K562 (cell line): Measurements from ENCODE around the gene ITGB5. TPM values are rescaled to one million over a fixed set of nuclear protein-coding genes. Genes with fewer than 3 reads are reported as not detected.

Experiments used
- CCNT2 ChIP-seq: IDR thresholded peaks from 2 replicates; pipeline ENCODE4 v1.6.1; 2011; ENCODE audit warnings: borderline replicate concordance, low read depth, mild to moderate bottlenecking, moderate library complexity, mixed read lengths, low read length; ENCODE audit not compliant: insufficient read length; ENCODE audit errors: extremely low read depth
- CTBP1 ChIP-seq: fragments of 450-650 bp; IDR thresholded peaks from 2 replicates; pipeline ENCODE4 v1.6.1; 2016; ENCODE audit warnings: borderline replicate concordance
- FOXK2 ChIP-seq, 2 experiments: fragments of 450-650 bp; IDR thresholded peaks in 1 of 2; conservative IDR thresholded peaks in 1 of 2; 2 replicates each; pipeline ENCODE4 v1.6.1; 2016; ENCODE audit warnings: low read depth in 2 of 2, mild to moderate bottlenecking in 1 of 2
- HMBOX1 ChIP-seq: sonication (generic); IDR thresholded peaks from 2 replicates; pipeline ENCODE4 v1.6.1; 2016
- HNRNPLL ChIP-seq: fragments of 200-400 bp; formaldehyde crosslinking; IDR thresholded peaks from 2 replicates; pipeline ENCODE4 v1.6.1; 2017; ENCODE audit warnings: low read length, low read depth, mild to moderate bottlenecking; ENCODE audit not compliant: poor library complexity, severe bottlenecking
- KLF16 ChIP-seq: IDR thresholded peaks from 2 replicates; pipeline ENCODE4 v1.6.1; 2016; ENCODE audit warnings: antibody characterized with exemption
- MAZ ChIP-seq, 2 experiments: fragments of 450-650 bp in 1 of 2; sonication (generic) in 1 of 2; formaldehyde crosslinking; IDR thresholded peaks in 1 of 2; conservative IDR thresholded peaks in 1 of 2; 2 replicates each; pipeline versions ENCODE4 v1.4.0 to v1.5.0; 2020; ENCODE audit warnings: mild to moderate bottlenecking in 1 of 2, missing genetic modification reagents in 1 of 2
- MTA1 ChIP-seq: fragments of 450-650 bp; IDR thresholded peaks from 2 replicates; pipeline ENCODE4 v1.6.1; 2017; ENCODE audit warnings: borderline replicate concordance
- MTA3 ChIP-seq: fragments of 450-650 bp; formaldehyde crosslinking; IDR thresholded peaks from 2 replicates; pipeline ENCODE4 v1.6.1; 2017; ENCODE audit warnings: mild to moderate bottlenecking, borderline replicate concordance
- NEUROD1 ChIP-seq: fragments of 150-350 bp; IDR thresholded peaks from 2 replicates; pipeline ENCODE4 v1.6.1; 2014; ENCODE audit warnings: borderline replicate concordance, low read length, low read depth; ENCODE audit not compliant: partially characterized antibody
- NR2C1 ChIP-seq, 2 experiments: fragments of 450-650 bp; IDR thresholded peaks; 2 replicates each; pipeline ENCODE4 v1.6.1; 2017; ENCODE audit warnings: mild to moderate bottlenecking in 2 of 2, antibody characterized with exemption in 1 of 2, inconsistent platforms in 1 of 2, missing compliant biosample characterization in 1 of 2, missing genetic modification characterization in 1 of 2
- PHF21A ChIP-seq: fragments of 450-650 bp; IDR thresholded peaks from 2 replicates; pipeline ENCODE4 v1.6.1; 2017; ENCODE audit warnings: low read depth, borderline replicate concordance
- PKNOX1 ChIP-seq: fragments of 450-650 bp; IDR thresholded peaks from 2 replicates; pipeline ENCODE4 v1.6.1; 2016
- PURB ChIP-seq: sonication (generic); formaldehyde crosslinking; IDR thresholded peaks from 2 replicates; pipeline ENCODE4 v1.9.0; 2021; ENCODE audit warnings: low read depth, mild to moderate bottlenecking, missing genetic modification reagents
- SIRT6 ChIP-seq: IDR thresholded peaks from one replicate; pipeline ENCODE4 v1.6.1; 2012; ENCODE audit warnings: low read depth, mild to moderate bottlenecking, control low read depth, inconsistent platforms, low read length, moderate library complexity
- SMAD4 ChIP-seq: fragments of 250-450 bp; sonication (Bioruptor Pico); conservative IDR thresholded peaks from 2 replicates; pipeline ENCODE4 v1.8.0; 2021; ENCODE audit warnings: inconsistent platforms, mild to moderate bottlenecking, moderate library complexity
- STAT5A ChIP-seq: IDR thresholded peaks from 2 replicates; pipeline ENCODE4 v1.6.1; 2012; ENCODE audit warnings: low read length, inconsistent platforms, borderline replicate concordance
- TARDBP ChIP-seq: fragments of 450-650 bp; IDR thresholded peaks from 2 replicates; pipeline ENCODE4 v1.6.1; 2016
- TCF3 ChIP-seq: sonication (generic); formaldehyde crosslinking; IDR thresholded peaks from 2 replicates; pipeline ENCODE4 v1.4.0; 2020; ENCODE audit warnings: mild to moderate bottlenecking, missing genetic modification reagents
- VEZF1 ChIP-seq: fragments of 200-800 bp; sonication (Bioruptor generic); IDR thresholded peaks from 2 replicates; pipeline ENCODE4 v1.6.1; 2017; ENCODE audit warnings: missing genetic modification characterization, missing compliant biosample characterization
- ZKSCAN8 ChIP-seq: fragments of 200-800 bp; sonication (Bioruptor generic); IDR thresholded peaks from 2 replicates; pipeline ENCODE4 v1.6.1; 2016; ENCODE audit warnings: missing genetic modification characterization, missing compliant biosample characterization
- ZNF124 ChIP-seq: sonication (generic); formaldehyde crosslinking; IDR thresholded peaks from 2 replicates; pipeline ENCODE4 v1.8.1; 2022; ENCODE audit warnings: missing genetic modification reagents
- ZNF584 ChIP-seq: fragments of 200-800 bp; sonication (Bioruptor generic); IDR thresholded peaks from 2 replicates; pipeline ENCODE4 v1.6.1; 2016; ENCODE audit warnings: low read depth, mild to moderate bottlenecking, missing genetic modification characterization, missing compliant biosample characterization
- ZNF589 ChIP-seq: fragments of 200-800 bp; sonication (Bioruptor generic); IDR thresholded peaks from 2 replicates; pipeline ENCODE4 v1.6.1; 2016; ENCODE audit warnings: low read depth, missing genetic modification characterization, missing compliant biosample characterization
- polyA plus RNA-seq, 8 experiments: library from polyadenylated mRNA; depleted of rRNA in 4 of 8; stranded (reverse) in 5 of 8; unstranded in 3 of 8; fragments of >200 nt; fragmentation: Nextera tagmentation in 2 of 8; fragmentation: Illumina TruSeq in 1 of 8; extraction: Ambion mirVana in 2 of 8; extraction: Trizol in 1 of 8; gene quantifications; 2 replicates each; pipeline versions ENCODE4 v1.2.1 to v1.2.3, GENCODE V29; 2011 to 2014; ENCODE audit warnings: inconsistent platforms in 1 of 8, missing spikeins in 1 of 8
- total RNA-seq, 7 experiments: library from RNA; depleted of rRNA in 6 of 7; stranded (reverse); fragments of >200 nt in 6 of 7; fragmentation: Illumina TruSeq in 2 of 7; extraction: Trizol in 2 of 7; gene quantifications; 2 replicates each; pipeline versions ENCODE4 v1.2.1 to v1.2.3, GENCODE V29; 2011 to 2021; ENCODE audit warnings: low replicate concordance in 1 of 7

ITGB5 gene
- total and polyA plus RNA-seq, 9 of the 15 experiments (the other 6 are each of a cell fraction or from before 2014, with no cell fraction given) = 1.7 to 46.8 (median 9.9) TPM

GRCh38 chr3:124772081-124772831 lies 114.9 kb downstream of the ITGB5 start (continued):
- TF ChIP-seq VEZF1 (peak; percentile 59), SMAD4 (CRISPR knock-in tag) (peak; percentile 95), PHF21A (peak; percentile 95; the same call in 1 of the 2 replicates), FOXK2 (conservative IDR thresholded peaks at IDR 0.05 in 1 of 2, IDR thresholded peaks at IDR 0.05 in 1 of 2; ENCODE audit: low read depth in 2 of 2) (0 out of 4 replicates have a peak, but pooled peaks of 1 of the 2 experiments have one; percentile 36), CCNT2 (peak; percentile 95), PKNOX1 (peak; percentile 74), ZNF584 (CRISPR knock-in tag) (peak; percentile 71; the same call in 1 of the 2 replicates), SIRT6 (no peak), TCF3 (CRISPR knock-in tag) (peak; percentile 93), NEUROD1 (peak; percentile 7), PURB (CRISPR knock-in tag) (no peak), MAZ (CRISPR knock-in tag; conservative IDR thresholded peaks at IDR 0.05 in 1 of 2, IDR thresholded peaks at IDR 0.05 in 1 of 2) (0 out of 4 replicates have a peak, but pooled peaks of 1 of the 2 experiments have one; percentile 30), CTBP1 (peak; percentile 71), KLF16 (peak; percentile 90), MTA1 (peak; percentile 74), HNRNPLL (peak; percentile 72), MTA3 (0 out of 2 replicates have a peak, but pooled peaks have one; percentile 58), HMBOX1 (peak; percentile 28; the same call in 1 of the 2 replicates), TARDBP (peak; percentile 73; the same call in 1 of the 2 replicates), ZKSCAN8 (CRISPR knock-in tag) (0 out of 2 replicates have a peak, but pooled peaks have one; percentile 68), ZNF589 (CRISPR knock-in tag) (peak; percentile 96), STAT5A (peak; percentile 79), NR2C1 (IDR thresholded peaks at IDR 0.05) (0 out of 2 replicates have a peak, but pooled peaks have one; percentile 18), NR2C1 (tag; IDR thresholded peaks at IDR 0.05) (peak; percentile 29; the same call in 1 of the 2 replicates), ZNF124 (no peak)
